OCI-LY1 (cell line): ENCODE measurements around the gene PLD2.
A peak's percentile ranks its signal among the peaks of the same experiment; 100 is the strongest.

ENCODE experiments used
- H2AFZ ChIP-seq: fragments of 200-600 bp; sonication (generic), shearing (Covaris generic); 2 replicates; pipeline ENCODE4 v1.6.0; 2014; ENCODE audit warnings: antibody characterized with exemption, mild to moderate bottlenecking, low read length
- H3F3A ChIP-seq: fragments of 200-600 bp; sonication (generic), shearing (Covaris generic); 2 replicates; pipeline ENCODE4 v1.6.0; 2014; ENCODE audit warnings: mild to moderate bottlenecking, antibody characterized with exemption, low read length, moderate library complexity; ENCODE audit not compliant: insufficient read depth
- H3K27ac ChIP-seq: fragments of 200-600 bp; sonication (generic); 2 replicates; pipeline ENCODE4 v1.5.1; 2014; ENCODE audit warnings: low read length, mixed run types, mild to moderate bottlenecking, low read depth; ENCODE audit not compliant: poor library complexity, severe bottlenecking
- H3K27me3 ChIP-seq: fragments of 200-600 bp; sonication (generic); 2 replicates; pipeline ENCODE4 v1.6.0; 2014; ENCODE audit warnings: antibody characterized with exemption, mild to moderate bottlenecking, low read length, moderate library complexity; ENCODE audit not compliant: insufficient read depth
- H3K36me3 ChIP-seq: fragments of 200-600 bp; sonication (generic); 2 replicates; pipeline ENCODE4 v1.6.1; 2014; ENCODE audit warnings: mild to moderate bottlenecking, antibody characterized with exemption, low read length, moderate library complexity, mixed read lengths; ENCODE audit not compliant: insufficient read depth
- H3K4me1 ChIP-seq: fragments of 200-600 bp; sonication (generic); 2 replicates; pipeline ENCODE4 v1.5.1; 2014; ENCODE audit warnings: mild to moderate bottlenecking, low read length, moderate library complexity; ENCODE audit not compliant: insufficient read depth, severe bottlenecking
- H3K4me2 ChIP-seq: fragments of 200-600 bp; sonication (generic), shearing (Covaris generic); 2 replicates; pipeline ENCODE4 v1.6.1; 2014; ENCODE audit warnings: low read length
- H3K4me3 ChIP-seq: fragments of 200-600 bp; sonication (generic); 2 replicates; pipeline ENCODE4 v1.5.1; 2014; ENCODE audit warnings: low read length, low read depth, mild to moderate bottlenecking, mixed read lengths; ENCODE audit not compliant: poor library complexity, severe bottlenecking
- H3K79me2 ChIP-seq: fragments of 200-600 bp; shearing (Covaris generic); 2 replicates; pipeline ENCODE4 v1.6.1; 2016; ENCODE audit warnings: mixed run types, low read length, mixed read lengths; ENCODE audit not compliant: insufficient read depth
- H3K9ac ChIP-seq: fragments of 200-600 bp; sonication (generic), shearing (Covaris generic); 2 replicates; pipeline ENCODE4 v1.6.1; 2014; ENCODE audit warnings: mild to moderate bottlenecking, low read length, mixed read lengths
- H3K9me2 ChIP-seq: fragments of 200-600 bp; sonication (generic), shearing (Covaris generic); 2 replicates; pipeline ENCODE4 v1.6.1; 2014; ENCODE audit warnings: low read depth, mild to moderate bottlenecking, low read length, mixed read lengths
- H3K9me3 ChIP-seq: fragments of 200-600 bp; shearing (Covaris generic); 2 replicates; pipeline ENCODE4 v1.6.1; 2014; ENCODE audit warnings: low read length, mixed read lengths
- H4K20me1 ChIP-seq: fragments of 200-600 bp; sonication (generic), shearing (Covaris generic); 2 replicates; pipeline ENCODE4 v1.6.0; 2016; ENCODE audit warnings: mild to moderate bottlenecking, low read length; ENCODE audit not compliant: insufficient read depth
- EZH2 ChIP-seq: fragments of 200-600 bp; sonication (generic), shearing (Covaris generic); IDR thresholded peaks from 2 replicates; pipeline ENCODE4 v1.8.0; 2017; ENCODE audit warnings: borderline replicate concordance, mixed run types, mild to moderate bottlenecking, antibody characterized with exemption, low read length, moderate library complexity, mixed read lengths
- TF ChIP-seq, protein P1 (sequence below): fragments of 200-600 bp; sonication (generic), shearing (Covaris generic); IDR thresholded peaks from 2 replicates; pipeline ENCODE4 v1.5.1; 2017; ENCODE audit warnings: mild to moderate bottlenecking, antibody characterized with exemption, low read length, moderate library complexity, mixed read lengths

Gene PLD2

DNA sequence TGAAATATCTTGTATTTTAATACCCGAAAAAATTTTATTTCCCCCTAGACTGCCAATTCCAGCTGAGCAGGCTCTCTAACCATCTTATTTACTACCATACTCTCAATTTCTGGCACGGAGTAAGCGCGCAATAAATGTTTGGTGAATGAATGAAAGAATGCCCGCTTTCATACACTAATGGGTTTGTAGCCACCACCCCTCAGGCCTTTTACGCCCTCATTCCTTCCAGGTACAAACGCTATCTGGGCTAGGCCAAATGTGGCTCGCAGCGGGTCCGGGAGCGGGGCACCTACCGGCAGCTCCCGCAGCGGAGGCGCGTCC, 536 bp upstream of the PLD2 start:
- no peaks in the 10 kb centered on the region for H3K79me2 ChIP-seq
- no peaks in the 10 kb centered on the region for H3K36me3 ChIP-seq
- no peaks in the 10 kb centered on the region for H4K20me1 ChIP-seq
- H2AFZ ChIP-seq, result no peak overlapping the region
- H3K9ac ChIP-seq, result peak overlapping the region; percentile 67
- H3K9me2 ChIP-seq, result no peaks in the 10 kb centered on the region
- H3K4me3 ChIP-seq, result peak overlapping the region; percentile 68
- H3K27ac ChIP-seq, result no peak overlapping the region
- peaks cover 15% of the 10 kb centered on the region for H3K4me1 ChIP-seq
- no peaks in the 10 kb centered on the region for H3K9me3 ChIP-seq
- H3K4me2 ChIP-seq, result peak overlapping the region; percentile 84
- H3F3A ChIP-seq, result no peaks in the 10 kb centered on the region
- no peaks in the 10 kb centered on the region for H3K27me3 ChIP-seq
- TF ChIP-seq EZH2, result no peak
- TF ChIP-seq, protein P1, sequence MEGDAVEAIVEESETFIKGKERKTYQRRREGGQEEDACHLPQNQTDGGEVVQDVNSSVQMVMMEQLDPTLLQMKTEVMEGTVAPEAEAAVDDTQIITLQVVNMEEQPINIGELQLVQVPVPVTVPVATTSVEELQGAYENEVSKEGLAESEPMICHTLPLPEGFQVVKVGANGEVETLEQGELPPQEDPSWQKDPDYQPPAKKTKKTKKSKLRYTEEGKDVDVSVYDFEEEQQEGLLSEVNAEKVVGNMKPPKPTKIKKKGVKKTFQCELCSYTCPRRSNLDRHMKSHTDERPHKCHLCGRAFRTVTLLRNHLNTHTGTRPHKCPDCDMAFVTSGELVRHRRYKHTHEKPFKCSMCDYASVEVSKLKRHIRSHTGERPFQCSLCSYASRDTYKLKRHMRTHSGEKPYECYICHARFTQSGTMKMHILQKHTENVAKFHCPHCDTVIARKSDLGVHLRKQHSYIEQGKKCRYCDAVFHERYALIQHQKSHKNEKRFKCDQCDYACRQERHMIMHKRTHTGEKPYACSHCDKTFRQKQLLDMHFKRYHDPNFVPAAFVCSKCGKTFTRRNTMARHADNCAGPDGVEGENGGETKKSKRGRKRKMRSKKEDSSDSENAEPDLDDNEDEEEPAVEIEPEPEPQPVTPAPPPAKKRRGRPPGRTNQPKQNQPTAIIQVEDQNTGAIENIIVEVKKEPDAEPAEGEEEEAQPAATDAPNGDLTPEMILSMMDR, result no peak

DNA sequence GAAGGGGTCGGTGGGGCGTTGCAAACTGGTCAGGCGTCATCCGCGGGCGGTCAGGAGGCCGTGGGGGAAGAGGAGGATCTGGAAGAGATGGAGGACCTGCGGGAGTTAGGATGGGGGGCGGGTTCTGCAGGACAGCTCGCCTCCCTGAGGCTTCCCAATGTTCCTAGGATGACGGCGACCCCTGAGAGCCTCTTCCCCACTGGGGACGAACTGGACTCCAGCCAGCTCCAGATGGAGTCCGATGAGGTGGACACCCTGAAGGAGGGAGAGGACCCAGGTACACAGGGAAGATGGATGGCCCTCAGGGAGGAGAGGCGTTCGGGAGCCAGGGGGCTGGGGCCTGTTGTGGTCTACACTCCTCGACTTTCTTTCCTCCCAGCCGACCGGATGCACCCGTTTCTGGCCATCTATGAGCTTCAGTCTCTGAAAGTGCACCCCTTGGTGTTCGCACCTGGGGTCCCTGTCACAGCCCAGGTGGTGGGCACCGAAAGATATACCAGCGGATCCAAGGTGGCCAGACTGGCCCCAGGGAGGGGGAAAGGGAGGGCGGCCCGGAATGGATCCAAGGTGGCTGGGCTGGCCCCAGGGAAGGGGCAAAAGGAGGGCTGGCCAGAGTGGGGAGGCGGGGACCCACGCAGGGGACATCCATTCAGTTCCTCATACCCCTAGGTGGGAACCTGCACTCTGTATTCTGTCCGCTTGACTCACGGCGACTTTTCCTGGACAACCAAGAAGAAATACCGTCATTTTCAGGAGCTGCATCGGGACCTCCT, 839 bp downstream of the PLD2 start:
- peaks cover 15% of the 10 kb centered on the region for H3K4me1 ChIP-seq
- no peaks in the 10 kb centered on the region for H3K9me3 ChIP-seq
- no peak overlapping the region for H2AFZ ChIP-seq
- no peaks in the 10 kb centered on the region for H3K9me2 ChIP-seq
- TF ChIP-seq, protein P1, result no peak
- TF ChIP-seq EZH2, result no peak
- peak overlapping the region; percentile 68 for H3K4me3 ChIP-seq
- H3K36me3 ChIP-seq, result no peaks in the 10 kb centered on the region
- H3F3A ChIP-seq, result no peaks in the 10 kb centered on the region
- no peak overlapping the region; the same call in 1 of the 2 replicates for H3K9ac ChIP-seq
- no peak overlapping the region for H3K27ac ChIP-seq
- peak overlapping the region; percentile 84 for H3K4me2 ChIP-seq
- H3K79me2 ChIP-seq, result no peaks in the 10 kb centered on the region
- H4K20me1 ChIP-seq, result no peaks in the 10 kb centered on the region
- no peaks in the 10 kb centered on the region for H3K27me3 ChIP-seq

DNA sequence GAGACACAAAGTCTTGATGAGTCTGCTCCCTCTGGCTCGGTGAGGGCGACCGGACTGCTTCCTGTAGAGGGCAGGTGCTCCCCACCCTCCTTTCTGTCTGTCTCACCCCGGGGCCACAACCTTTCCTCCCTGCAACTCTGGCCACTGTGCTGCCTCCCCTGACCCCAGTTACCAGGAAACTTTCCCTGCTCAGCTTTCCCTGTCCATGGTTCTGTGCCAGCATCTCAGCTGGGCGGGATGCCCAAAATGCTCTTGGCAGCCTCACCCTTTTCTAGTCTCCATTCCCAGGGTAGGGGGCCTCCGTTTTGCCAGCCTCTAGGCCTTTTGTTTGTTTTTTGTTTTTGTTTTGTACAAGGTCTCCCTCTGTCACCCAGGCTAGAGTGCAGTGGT, 1.4 kb downstream of the PLD2 start:
- Histone ChIP-seq H3K9ac (no peak overlapping the region), H2AFZ (no peak overlapping the region), H4K20me1 (no peaks in the 10 kb centered on the region), H3K4me1 (peaks cover 15% of the 10 kb centered on the region), H3K27me3 (no peaks in the 10 kb centered on the region), H3K4me2 (peak overlapping the region; percentile 84; the same call in 1 of the 2 replicates), H3K79me2 (no peaks in the 10 kb centered on the region), H3K9me3 (no peaks in the 10 kb centered on the region), H3F3A (no peaks in the 10 kb centered on the region), H3K36me3 (no peaks in the 10 kb centered on the region), H3K27ac (no peak overlapping the region), H3K4me3 (no peak overlapping the region), H3K9me2 (no peaks in the 10 kb centered on the region)
- TF ChIP-seq, protein P1, result 0 out of 2 replicates have a peak, but pooled peaks have one; percentile 7
- no peak for TF ChIP-seq EZH2
